Mucosa of gallbladder (tissue), 1 donor: ENCODE results near the gene OSGEPL1. TPM values are rescaled to one million over a fixed set of nuclear protein-coding genes. Genes with fewer than 3 reads are reported as not detected.
"Not testable (repeated sequence)": the region's sequence is repeated elsewhere in the genome, so short reads cannot be mapped to it uniquely, and the experiment has no call there.

Source experiments
- DNase-seq: peaks from one replicate; pipeline ENCODE4 v3.0.0-alpha.2; 2020; ENCODE audit warnings: low spot score
- total RNA-seq: library from RNA; stranded (reverse); gene quantifications from one replicate; pipeline ENCODE4 v1.2.1, GENCODE V29; 2021
- donor health status: DM: no; HTN: no; CAD: no.

The OSGEPL1 gene, protein sequence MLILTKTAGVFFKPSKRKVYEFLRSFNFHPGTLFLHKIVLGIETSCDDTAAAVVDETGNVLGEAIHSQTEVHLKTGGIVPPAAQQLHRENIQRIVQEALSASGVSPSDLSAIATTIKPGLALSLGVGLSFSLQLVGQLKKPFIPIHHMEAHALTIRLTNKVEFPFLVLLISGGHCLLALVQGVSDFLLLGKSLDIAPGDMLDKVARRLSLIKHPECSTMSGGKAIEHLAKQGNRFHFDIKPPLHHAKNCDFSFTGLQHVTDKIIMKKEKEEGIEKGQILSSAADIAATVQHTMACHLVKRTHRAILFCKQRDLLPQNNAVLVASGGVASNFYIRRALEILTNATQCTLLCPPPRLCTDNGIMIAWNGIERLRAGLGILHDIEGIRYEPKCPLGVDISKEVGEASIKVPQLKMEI
- 6.3 TPM for total RNA-seq

DNA sequence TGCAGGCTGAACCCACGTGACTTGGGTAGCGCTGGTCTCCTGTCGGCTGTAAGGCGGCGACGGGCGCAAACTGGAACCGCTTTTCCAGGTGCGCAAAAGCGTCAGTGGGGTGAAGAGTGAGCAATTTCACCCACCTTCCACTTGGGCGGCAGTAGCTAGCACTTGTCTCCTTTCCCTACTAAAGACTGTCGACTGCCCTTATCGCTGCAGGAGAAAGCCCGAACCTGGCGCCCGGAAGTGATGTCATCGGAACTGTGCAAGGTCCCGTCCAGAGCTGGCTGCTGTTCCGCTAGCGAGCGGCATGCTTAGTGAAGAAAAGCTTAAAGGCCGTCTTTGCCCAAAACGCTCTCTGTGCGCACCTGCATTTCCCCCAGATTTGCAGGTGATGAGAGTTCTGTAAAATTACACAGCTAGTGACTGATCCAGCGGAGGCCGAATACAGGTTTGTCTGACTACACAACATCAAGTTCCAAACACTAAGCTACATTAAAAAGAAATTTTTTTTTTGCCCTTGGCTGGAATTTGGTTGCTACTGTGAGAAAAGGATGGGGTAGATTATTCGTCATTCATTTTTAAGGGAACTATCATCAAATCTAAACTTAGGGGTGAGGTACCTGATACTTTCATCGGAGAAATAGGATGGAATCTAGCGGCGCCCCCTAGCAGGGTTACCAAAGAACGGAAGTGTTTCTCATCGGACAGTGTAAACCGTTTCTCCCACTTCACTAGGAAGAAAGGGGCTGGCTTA is at the start of gene OSGEPL1:
Gene OSGEPL1, minus strand, starts transcription at position 242 of the 748 bp plus-strand sequence. CDS start 1,152 bp downstream, outside the sequence.
- DNase-seq, result peak; percentile 93

DNA sequence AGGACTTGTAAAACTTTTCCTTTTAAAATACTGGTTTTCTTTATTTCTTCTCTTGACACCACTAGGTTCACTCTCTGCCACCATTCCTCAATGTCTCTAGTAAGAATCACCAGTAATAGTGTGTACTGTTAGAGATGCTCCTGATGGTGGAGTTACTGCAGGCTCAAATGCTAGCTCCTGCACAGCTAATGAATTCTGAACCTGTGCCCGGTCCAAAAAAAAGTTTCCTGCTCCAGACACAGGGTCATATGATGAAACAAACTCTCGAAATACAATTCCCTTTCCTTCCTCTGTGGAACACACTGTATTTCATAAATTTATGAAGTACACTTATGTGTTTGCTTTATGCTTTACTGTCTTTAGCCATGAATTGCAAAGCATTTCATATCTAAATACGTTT is 40.8 kb upstream of the OSGEPL1 start:
- no peak for DNase-seq

DNA sequence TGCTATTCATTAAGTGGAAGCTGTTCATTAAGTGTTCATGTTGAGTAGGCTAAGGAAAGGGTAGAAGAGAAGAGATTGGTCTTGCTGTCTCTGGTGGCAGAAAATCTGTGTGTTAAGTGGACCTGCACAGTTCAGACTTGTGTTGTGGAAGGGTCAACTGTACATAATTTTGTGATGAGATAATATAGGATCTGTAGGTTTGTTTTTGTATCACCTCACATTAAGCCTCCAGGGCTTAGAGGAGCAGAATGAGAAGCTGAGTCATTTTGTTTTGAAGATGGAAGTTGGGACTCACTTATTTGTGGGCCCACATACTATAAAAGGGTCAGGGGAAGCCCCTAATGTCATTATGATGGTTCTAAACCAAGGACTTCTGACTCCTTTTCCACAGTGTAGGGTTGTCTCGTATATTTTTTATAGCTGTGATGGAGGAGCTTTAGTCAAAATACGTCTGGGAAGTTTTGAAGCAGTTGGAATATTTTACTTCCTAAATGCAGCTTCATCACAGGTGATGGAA is 39.9 kb upstream of the OSGEPL1 start:
- no peak for DNase-seq

DNA sequence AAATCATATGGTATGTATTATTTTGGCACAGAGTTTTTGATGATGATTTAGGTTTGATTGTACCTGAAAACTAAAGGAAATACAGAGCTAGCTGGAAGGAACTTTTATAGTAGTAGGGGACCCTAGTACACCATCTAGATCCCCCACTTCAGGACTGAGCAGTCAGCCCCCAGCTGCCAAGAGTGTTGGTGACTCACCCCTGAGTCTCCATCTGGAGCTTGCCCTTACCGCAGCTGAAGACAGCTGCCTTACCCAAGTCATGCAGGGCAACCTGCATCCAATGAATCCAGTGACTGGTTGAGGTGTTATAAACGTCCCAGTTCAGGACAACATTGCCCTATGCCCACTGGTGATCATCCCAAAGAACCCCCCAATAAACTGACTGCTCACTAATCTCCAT is 36.9 kb upstream of the OSGEPL1 start:
- no peak for DNase-seq

DNA sequence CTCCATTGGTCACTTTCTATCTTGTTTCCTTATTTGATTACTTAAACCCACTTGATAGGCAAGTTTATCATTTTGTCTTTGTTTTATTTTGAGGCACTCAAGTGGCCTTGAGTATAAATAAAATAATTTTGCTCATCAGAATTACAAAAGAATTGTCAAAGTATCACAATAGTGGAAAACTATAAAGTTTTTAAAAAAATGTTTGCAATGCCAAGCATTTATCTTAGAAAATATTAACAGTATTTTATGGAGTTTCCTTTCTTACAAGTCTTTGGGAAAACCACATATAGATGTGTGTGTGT is 36.4 kb upstream of the OSGEPL1 start:
- DNase-seq, result no peak

DNA sequence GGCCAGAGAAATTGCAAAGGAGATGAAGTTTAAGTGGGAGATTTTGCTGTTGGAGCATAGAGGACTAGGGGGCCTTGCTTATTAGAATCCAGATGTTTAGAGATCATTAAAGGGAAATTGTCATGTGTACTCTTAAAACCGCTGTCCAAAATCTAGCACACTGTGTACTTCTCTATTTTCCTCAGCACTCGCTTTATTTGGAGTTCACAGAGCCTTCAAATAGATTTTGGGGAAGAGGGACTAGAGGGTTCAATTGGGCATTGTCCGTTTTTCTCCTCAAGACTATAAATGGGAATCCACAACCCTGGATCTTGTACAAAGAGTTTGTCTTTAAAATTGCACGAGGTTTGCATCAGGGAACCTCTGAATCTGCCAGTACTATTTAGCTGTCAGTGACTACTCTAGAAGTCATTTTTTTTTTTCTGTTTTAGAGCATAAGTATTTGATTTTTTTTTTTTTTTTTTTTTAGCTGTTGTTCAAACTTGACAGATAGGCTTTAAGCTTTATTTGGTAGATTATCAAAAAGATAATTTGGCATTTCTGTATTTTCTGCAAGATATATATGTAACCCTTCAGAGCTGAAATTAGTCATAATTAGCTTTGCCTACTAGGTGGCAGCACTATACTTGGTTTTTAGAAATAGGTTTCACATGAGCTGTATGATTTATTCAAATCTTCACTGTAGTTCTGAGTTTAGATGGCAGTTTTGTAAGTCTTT is 35.9 kb upstream of the OSGEPL1 start:
- DNase-seq, result no peak

DNA sequence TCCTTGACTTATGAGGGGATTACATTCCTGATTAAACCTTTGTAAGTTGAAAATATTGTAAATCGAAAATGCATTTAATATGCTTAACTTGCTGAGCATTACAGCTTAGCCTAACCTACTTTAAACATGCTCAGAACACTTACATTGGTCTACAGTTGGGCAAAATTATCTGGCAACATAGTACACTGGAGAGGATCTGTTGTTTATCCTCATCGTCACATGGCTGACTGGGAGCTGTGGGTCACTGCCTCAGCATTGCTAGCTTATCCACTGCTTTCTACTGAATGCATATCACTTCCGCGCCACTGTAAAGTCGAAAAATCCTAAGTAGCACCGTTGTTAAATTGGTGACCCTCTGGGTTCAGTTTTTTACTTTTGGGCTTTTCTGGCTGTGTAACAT is 35.3 kb upstream of the OSGEPL1 start:
- no peak for DNase-seq

DNA sequence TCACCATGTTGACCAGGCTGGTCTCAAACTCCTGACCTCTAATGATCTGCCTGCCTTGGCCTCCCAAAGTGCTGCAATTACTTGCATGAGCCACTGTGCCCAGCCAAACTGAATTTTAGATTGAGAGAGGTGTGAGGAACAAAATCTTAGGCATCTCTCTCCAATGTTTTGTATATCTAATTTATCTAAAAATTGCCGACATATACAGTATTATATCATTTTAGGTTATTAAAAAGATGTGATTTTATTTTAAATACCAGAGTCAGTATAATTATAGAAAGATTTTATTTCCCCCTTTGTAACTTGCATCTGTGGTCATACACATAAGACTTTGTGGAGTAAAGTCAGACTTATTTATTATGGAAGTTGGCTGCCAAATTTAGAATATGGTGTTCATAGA is 31.7 kb upstream of the OSGEPL1 start:
- no peak for DNase-seq

DNA sequence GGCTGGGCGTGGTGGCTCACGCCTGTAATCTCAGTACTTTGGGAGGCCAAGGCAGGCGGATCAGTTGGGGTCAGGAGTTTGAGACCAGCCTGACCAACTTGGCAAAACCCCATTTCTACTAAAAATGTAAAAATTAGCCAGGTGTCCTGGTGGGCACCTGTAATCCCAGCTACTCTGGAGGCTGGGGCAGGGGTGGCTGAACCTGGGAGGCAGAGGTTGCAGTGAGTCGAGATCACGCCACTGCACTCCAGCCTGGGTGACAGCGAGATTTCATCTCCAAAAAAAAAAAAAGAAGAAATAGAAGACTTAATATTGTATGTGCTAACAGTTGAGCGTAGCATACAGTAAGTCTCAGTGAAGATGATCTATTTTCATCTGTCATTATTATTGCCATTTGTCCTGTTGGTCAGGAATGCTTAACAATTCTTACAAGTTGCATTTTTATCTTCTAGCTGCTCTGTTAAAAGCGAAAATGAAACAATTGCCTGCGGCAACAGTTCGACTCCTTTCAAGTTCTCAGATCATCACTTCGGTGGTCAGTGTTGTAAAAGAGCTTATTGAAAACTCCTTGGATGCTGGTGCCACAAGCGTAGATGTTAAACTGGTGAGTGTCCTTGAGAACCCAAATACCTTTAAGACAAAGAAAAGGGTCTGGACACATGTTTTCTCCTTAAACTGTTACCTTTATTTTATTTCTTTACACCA is 28.9 kb upstream of the OSGEPL1 start:
- DNase-seq, result no peak

DNA sequence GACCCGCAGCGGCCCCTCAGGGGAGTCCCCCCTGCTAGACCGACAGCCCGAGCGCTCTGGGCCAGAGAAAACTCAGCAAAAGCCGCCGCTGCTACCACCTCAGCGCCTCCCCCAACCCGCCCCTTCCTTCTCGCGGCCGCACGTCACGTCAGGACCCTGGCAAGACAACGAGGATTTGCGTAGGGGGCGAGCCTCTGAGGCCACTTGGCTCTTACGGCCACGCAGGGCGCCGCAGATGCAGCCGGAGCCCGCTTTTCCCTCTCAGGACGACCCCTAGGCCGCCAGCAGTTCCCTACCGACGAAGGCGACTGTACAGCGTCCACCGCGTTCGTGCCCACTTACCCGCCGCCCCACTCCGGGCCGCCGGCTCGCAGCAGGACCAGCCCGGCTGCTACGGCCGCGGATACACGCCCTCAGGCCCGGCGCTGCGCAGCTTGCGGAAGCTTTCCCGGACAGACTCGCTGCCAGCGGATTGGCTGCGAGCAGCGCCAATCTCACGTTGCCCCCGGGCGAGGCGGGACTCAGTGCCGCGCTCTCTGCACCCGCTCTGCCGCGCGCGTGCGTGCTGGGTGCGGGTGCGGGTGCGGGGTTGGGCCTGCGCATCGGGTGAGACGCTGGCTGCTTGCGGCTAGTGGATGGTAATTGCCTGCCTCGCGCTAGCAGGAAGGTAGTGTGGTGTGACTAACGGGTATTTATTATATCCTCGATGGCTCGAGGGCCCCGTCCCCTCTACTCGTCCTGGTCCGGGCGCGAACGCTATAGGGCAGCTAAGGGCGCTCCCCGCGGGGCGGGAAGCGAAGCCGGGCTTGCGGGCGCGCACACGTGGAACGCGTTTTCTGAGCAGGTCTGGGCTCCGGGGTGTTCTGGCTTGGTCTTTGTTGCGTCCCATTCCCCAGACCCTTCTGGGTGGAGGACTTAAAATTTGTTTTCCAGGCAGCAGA is 21.6 kb upstream of the OSGEPL1 start, which contains the start of the genes ORMDL1 and PMS1:
Gene ORMDL1, minus strand, starts transcription at position 413 of the 941 bp plus-strand sequence. CDS start 1,744 bp downstream, outside the sequence.
Gene PMS1, plus strand, starts transcription at position 524 of the 941 bp plus-strand sequence. CDS start 7,360 bp downstream, outside the sequence.
- DNase-seq, result peak; percentile 97

DNA sequence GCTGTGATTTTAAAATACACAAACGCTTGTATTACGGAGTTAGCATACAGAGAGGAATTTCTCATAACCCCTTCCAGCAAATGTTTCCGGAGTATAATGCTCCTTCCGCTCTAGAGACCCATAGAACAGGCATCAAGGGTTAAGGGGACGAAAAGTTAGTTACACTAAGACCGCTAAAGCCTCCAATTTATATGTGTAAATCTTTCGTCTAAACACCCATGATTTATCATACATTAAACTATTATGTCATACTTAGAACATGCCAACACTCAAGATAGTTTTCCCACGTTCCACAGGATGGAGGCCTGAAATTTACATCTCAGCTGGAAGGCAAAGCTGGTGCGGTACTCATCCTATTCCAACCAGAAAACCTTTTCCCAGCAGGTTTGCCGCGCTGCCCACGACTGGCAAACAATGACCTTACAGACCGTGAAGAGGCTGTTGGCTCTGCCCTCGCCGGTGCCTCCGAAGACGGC is 20.9 kb upstream of the OSGEPL1 start:
- DNase-seq, result no peak

DNA sequence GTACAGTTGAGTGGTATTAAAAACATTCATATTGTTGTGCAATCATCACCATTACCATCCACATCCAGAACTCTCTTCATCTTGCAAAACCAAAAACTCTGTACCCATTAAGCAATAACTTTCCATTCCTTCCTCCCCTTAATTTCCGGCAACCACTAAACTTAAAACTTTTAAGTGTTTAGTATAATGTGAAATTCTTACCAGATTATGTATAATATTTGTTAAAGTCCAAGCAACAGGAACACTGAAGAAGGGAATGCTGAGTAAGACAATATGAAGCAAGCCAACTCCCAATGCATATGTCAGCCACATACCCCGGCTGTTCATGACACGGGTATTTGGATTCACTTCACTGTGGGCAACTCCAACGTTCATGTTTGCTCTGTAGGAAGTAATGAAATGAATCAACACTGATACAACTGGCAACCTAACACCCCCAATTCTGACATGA is 19.7 kb upstream of the OSGEPL1 start:
- DNase-seq, result no peak

DNA sequence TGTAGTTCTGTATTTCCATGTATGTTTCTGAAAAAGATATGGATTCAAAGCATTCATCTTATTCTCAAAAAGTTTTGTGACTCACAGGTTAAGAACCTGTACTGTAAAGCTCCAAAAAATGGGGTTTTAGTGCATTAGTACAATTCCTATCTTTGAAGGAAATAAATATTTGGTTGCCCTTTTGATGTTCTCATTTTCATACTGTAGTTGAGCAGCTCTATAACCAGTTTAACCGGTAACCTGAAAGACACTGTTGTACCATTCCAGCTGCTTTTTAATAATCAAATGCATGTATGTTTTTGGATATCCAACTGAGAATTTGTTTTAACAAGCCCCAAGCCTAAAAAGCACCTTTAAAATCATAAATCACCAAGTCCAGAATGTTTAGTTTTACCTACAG is 9.6 kb upstream of the OSGEPL1 start:
- no peak for DNase-seq

DNA sequence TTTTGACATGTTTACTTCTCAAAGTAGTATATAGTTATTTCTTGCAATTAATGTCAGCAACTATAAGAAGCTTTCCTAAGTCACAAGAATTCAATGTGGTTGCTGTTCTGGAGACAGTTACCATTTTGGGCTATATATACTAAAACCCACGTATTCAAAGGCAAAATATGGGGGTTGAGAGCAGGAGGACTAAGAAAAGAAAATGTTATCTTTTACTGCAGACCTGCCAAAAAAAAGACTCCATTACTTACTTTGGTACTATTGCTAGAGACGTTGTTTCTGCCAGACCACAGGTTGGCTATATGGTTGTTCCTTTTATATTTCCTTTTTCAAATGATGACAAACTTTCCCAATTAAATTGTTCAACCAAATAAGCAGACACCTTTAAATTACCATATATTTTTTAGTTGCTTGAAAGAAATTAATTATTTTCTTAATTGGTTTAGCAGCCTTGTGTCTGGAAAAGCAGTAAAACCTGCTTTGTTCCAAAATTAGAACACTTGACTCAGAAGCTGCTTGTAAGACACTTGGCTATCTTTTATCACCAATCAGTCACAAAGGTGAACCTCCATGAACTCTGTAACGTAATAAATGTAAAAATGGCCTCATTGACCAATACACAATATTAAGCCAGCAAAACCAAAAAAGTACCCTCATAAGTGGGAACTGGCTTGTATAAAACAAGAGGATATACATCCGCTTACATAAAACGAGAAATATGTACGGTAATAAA is 8.2 kb upstream of the OSGEPL1 start:
- DNase-seq, result no peak

DNA sequence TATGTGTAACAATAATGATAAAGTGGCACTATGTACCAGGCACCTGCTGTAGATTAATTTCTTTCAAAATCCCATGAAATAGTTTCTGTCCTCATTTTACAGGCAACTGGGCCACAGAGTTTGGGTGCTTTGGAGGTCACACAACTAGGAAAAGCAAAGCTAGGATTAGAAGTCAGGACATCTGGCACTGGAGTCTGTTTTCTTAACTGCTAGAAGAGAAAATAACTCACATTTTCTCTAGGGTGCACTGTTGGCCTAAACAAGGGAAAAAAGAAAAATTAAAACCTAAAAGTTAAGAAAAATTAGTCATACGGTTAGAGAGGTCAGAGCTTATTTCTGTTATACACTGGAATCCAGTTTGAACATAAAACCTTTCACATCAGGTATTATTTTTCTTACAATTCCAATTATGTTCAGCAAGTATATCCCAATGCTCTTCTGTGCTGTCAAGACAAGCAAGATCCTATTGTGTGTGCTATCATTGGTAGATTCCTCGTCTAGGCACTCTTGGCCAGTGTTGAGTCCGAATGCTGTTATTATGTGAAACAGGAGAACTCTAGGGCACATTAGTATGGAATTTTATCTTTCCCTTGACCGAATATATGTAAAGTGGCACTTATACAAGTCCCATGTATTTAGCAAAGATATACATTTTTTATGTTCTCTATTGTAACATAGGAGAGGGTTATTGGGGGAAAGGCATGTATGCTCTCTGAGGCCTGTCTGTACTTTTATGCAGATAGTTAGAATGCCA is 1.5 kb upstream of the OSGEPL1 start:
- DNase-seq, result no peak

DNA sequence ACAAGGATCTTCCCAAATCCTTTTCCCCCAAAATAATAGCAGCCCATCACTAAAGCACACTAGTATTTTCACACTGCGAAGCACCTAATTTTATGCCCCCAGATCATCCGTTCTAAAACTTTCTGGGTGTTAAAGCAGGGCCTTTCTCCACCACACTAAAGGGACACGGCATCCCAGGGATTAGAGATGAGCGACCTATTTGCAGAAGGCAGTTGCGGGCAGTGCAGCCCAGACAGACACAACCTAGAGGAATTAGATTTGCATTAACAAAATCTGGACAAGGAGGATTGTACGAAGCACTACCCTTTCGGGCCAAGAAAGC is 402 bp downstream of the OSGEPL1 start:
- no peak for DNase-seq

DNA sequence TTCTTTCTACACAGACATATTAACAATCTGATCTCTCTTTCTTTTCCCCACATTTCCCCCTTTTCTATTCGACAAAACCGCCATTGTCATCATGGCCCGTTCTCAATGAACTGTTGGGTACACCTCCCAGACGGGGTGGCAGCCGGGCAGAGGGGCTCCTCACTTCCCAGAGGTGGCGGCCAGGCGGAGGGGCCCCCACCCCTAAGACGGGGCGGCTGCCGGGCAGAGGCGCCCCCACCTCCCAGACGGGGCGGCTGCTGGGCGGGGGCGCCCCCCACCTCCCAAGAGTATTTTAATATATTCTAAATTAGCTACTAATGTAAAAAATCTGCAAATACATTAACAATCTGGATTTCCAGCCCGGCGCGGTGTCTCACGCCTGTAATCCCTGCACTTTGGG is 2.4 kb downstream of the OSGEPL1 start:
- not testable (repeated sequence) for DNase-seq

DNA sequence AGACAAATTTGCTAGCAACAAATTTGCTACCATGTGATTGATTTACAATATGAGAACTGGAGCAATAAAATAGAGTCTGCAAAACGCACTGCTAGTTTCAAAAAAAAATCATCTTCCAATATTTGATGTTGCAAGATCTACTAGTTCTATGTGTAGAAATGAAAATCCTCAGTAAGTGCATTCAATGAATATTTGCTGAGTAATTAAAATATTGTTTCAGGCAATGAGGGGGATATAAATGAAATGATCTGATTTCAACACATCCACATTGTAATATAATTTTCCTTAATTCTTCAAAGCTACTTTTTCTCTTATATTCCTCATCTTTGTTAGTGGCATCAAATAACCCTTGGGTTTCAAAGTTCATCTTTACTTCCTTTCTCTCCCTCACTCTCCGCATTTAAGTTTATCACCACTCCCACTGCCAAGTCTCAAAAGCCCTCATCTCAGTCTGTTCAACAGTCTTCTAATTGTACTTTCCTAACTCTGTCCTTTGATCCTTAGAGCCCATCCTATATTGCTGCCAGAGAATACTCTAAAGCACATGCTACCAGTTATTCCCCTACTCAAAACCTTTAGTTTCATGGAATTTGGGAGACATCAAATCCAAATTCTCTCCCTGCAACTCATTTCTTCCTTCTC is 6.2 kb downstream of the OSGEPL1 start:
- no peak for DNase-seq
